ENCODE results near the gene PEAK1. TPM values are rescaled to one million over a fixed set of nuclear protein-coding genes. Genes with fewer than 3 reads are reported as not detected.

Gene PEAK1
- total RNA-seq, 2 donors from 2014 or later = 25.4 to 38.4 TPM

DNA sequence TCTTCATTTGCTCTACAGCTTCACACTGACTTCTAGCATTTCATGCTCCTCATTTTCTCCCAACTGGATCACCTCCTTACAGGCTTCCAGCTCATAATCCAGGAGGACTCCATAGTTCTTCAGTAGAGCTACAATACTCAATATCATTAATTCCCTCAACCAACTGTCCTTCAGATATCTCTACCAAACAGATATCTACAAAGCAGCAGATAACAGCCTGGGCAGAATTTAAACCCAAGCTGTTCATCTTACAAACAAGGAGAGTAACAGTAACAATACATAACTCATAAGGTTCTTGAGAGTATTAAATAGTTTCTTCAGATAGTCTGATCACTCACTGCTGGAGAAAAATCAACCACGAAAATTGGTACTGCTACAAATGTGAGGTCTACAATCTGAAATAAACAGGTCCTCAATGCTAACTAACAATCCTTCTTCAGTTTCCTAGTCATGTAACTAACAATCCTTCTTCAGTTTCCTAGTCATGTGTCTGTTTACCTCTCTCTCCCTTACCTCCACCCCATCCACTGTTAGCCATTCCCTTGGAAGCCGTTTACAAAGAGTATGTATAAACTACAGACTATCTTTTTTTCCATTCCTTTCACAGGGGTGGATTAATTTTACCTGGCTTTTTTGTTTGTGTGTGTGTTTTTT is 5.0 kb downstream of the PEAK1 start:
- no peak overlapping the region for H3K4me3 ChIP-seq (ENCODE audit: low read length)

GRCh38 chr15:77413699-77414349 is 6.1 kb downstream of the PEAK1 start:
- Histone ChIP-seq H3K9me3 (ENCODE audit: control insufficient read depth, low read length) (no peaks in the 10 kb centered on the region), H3K27ac (ENCODE audit: low read depth, low read length) (no peak overlapping the region), H3K36me3 (ENCODE audit: control insufficient read depth, insufficient read depth, low read length) (no peaks in the 10 kb centered on the region), H3K4me1 (ENCODE audit: control insufficient read depth, insufficient read depth, low read length) (peaks cover 4% of the 10 kb centered on the region), H3K4me3 (ENCODE audit: low read length) (no peak overlapping the region), H3K27me3 (ENCODE audit: control insufficient read depth, insufficient read depth, low read length, poor library complexity, severe bottlenecking) (no peaks in the 10 kb centered on the region), H3K9ac (ENCODE audit: extremely low read depth, low read length, poor library complexity, severe bottlenecking) (no peak overlapping the region)
- H3K27ac Mint-ChIP-seq = no peak overlapping the region
- WGBS, 2 experiments (ENCODE audit: insufficient coverage in 1 of 2, insufficient read length in 1 of 2) = 93 to 100% methylated on average over 4 of the region's 4 CpGs
- TF ChIP-seq, protein P1, sequence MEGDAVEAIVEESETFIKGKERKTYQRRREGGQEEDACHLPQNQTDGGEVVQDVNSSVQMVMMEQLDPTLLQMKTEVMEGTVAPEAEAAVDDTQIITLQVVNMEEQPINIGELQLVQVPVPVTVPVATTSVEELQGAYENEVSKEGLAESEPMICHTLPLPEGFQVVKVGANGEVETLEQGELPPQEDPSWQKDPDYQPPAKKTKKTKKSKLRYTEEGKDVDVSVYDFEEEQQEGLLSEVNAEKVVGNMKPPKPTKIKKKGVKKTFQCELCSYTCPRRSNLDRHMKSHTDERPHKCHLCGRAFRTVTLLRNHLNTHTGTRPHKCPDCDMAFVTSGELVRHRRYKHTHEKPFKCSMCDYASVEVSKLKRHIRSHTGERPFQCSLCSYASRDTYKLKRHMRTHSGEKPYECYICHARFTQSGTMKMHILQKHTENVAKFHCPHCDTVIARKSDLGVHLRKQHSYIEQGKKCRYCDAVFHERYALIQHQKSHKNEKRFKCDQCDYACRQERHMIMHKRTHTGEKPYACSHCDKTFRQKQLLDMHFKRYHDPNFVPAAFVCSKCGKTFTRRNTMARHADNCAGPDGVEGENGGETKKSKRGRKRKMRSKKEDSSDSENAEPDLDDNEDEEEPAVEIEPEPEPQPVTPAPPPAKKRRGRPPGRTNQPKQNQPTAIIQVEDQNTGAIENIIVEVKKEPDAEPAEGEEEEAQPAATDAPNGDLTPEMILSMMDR (conservative IDR thresholded peaks at IDR 0.05) = no peak
- DNase-seq = no peak
- H3K4me1 Mint-ChIP-seq = peaks cover 18% of the 10 kb centered on the region
- H3K36me3 Mint-ChIP-seq (ENCODE audit: low read depth) = no peaks in the 10 kb centered on the region
- no peak overlapping the region for H3K4me3 Mint-ChIP-seq
- H3K27me3 Mint-ChIP-seq (ENCODE audit: insufficient read depth) = peaks cover 14% of the 10 kb centered on the region
- no peaks in the 10 kb centered on the region for H3K9me3 Mint-ChIP-seq

More for the DNA sequence above, 5.0 kb downstream of the PEAK1 start:
- Mint-ChIP-seq H3K4me1 (peaks cover 17% of the 10 kb centered on the region), H3K27me3 (ENCODE audit: insufficient read depth) (peaks cover 16% of the 10 kb centered on the region), H3K4me3 (no peak overlapping the region), H3K36me3 (ENCODE audit: low read depth) (no peaks in the 10 kb centered on the region), H3K27ac (no peak overlapping the region), H3K9me3 (no peaks in the 10 kb centered on the region)
- Histone ChIP-seq H3K4me1 (ENCODE audit: control insufficient read depth, insufficient read depth, low read length) (peaks cover 4% of the 10 kb centered on the region), H3K27me3 (ENCODE audit: control insufficient read depth, insufficient read depth, low read length, poor library complexity, severe bottlenecking) (no peaks in the 10 kb centered on the region), H3K9ac (ENCODE audit: extremely low read depth, low read length, poor library complexity, severe bottlenecking) (no peak overlapping the region), H3K36me3 (ENCODE audit: control insufficient read depth, insufficient read depth, low read length) (no peaks in the 10 kb centered on the region), H3K9me3 (ENCODE audit: control insufficient read depth, low read length) (no peaks in the 10 kb centered on the region), H3K27ac (ENCODE audit: low read depth, low read length) (no peak overlapping the region)
- 90 to 100% methylated on average over 1 to 2 of the region's 2 CpGs for WGBS, 2 experiments (ENCODE audit: insufficient coverage in 1 of 2, insufficient read length in 1 of 2)
- TF ChIP-seq, protein P1 (conservative IDR thresholded peaks at IDR 0.05) = no peak
- DNase-seq = no peak

- Histone ChIP-seq H3K4me1 (ENCODE audit: control insufficient read depth, insufficient read depth, low read length) (peaks cover 4% of the 10 kb centered on the region), H3K9ac (ENCODE audit: extremely low read depth, low read length, poor library complexity, severe bottlenecking) (no peak overlapping the region), H3K4me3 (ENCODE audit: low read length) (no peak overlapping the region), H3K9me3 (ENCODE audit: control insufficient read depth, low read length) (no peaks in the 10 kb centered on the region), H3K27me3 (ENCODE audit: control insufficient read depth, insufficient read depth, low read length, poor library complexity, severe bottlenecking) (no peaks in the 10 kb centered on the region), H3K27ac (ENCODE audit: low read depth, low read length) (no peak overlapping the region), H3K36me3 (ENCODE audit: control insufficient read depth, insufficient read depth, low read length) (no peaks in the 10 kb centered on the region)
- TF ChIP-seq, protein P1 (conservative IDR thresholded peaks at IDR 0.05) = no peak
- no peak for DNase-seq
- 97 to 100% methylated on average over 1 to 2 of the region's 2 CpGs for WGBS, 2 experiments (ENCODE audit: insufficient coverage in 1 of 2, insufficient read length in 1 of 2)
- Mint-ChIP-seq H3K4me1 (peaks cover 11% of the 10 kb centered on the region), H3K27ac (no peak overlapping the region), H3K4me3 (no peak overlapping the region), H3K36me3 (ENCODE audit: low read depth) (no peaks in the 10 kb centered on the region), H3K9me3 (no peaks in the 10 kb centered on the region), H3K27me3 (ENCODE audit: insufficient read depth) (peaks cover 7% of the 10 kb centered on the region)
Observed at GRCh38 chr15:77412972-77413698, 6.8 kb downstream of the PEAK1 start.

Measured in endodermal cell (in vitro differentiated cells).